ENCODE data around the gene TRIM17. TPM values are rescaled to one million over a fixed set of nuclear protein-coding genes. Genes with fewer than 3 reads are reported as not detected.

The TRIM17 gene
- total RNA-seq, 1 experiment from 2014 or later, result 0.54 TPM

DNA sequence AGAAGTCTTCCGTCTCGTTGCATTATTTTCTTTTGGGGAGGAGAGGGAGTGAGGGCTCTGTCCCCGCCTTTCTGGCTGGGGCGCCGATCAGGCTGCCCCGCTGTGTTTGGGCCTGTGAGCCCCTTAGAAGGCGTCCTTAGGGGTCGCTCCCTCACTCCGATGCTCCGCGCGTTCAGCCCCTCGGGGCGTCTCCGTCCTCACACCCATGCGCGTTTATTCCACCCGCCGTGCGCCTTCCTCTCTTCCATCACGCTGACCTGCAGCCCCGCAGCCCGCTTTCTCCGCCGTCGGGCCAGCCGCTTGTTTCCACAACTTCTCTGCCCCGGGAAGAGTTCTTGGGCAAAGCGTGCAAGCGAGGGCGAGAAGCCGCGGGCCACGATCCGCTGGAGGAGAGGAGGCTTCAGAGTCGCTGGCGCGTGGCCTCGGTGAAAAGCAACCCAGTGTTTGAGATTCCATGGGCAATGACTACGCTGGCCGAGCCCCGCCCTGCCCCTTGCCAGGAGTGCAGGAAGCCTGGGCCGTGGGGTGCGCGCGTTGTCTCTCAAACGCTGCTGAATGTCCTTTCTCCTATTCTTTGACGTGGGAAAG is 37.7 kb downstream of the TRIM17 start:
- H3K36me3 ChIP-seq (ENCODE audit: insufficient read depth, low read length, poor library complexity, severe bottlenecking), result no peaks in the 10 kb centered on the region
- ChIA-PET POLR2A (ENCODE audit: low non-redundant PET) (no interaction called here), CTCF (interaction anchor here (0.5 kb wide), 1 partner anchor 28 kb away, joined by 7 read pairs; the partner anchor contains the start of gene TRIM11)
- TF ChIP-seq EZH2 (IDR thresholded peaks at IDR 0.05; ENCODE audit: borderline replicate concordance, low read depth, low read length, poor library complexity, severe bottlenecking), result no peak
- TF ChIP-seq, protein P1, sequence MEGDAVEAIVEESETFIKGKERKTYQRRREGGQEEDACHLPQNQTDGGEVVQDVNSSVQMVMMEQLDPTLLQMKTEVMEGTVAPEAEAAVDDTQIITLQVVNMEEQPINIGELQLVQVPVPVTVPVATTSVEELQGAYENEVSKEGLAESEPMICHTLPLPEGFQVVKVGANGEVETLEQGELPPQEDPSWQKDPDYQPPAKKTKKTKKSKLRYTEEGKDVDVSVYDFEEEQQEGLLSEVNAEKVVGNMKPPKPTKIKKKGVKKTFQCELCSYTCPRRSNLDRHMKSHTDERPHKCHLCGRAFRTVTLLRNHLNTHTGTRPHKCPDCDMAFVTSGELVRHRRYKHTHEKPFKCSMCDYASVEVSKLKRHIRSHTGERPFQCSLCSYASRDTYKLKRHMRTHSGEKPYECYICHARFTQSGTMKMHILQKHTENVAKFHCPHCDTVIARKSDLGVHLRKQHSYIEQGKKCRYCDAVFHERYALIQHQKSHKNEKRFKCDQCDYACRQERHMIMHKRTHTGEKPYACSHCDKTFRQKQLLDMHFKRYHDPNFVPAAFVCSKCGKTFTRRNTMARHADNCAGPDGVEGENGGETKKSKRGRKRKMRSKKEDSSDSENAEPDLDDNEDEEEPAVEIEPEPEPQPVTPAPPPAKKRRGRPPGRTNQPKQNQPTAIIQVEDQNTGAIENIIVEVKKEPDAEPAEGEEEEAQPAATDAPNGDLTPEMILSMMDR (conservative IDR thresholded peaks at IDR 0.05; ENCODE audit: low read depth, low read length), result no peak
- peak overlapping the region; percentile 71 for H3K27ac ChIP-seq (ENCODE audit: low read depth, low read length, poor library complexity, severe bottlenecking)
- no peaks in the 10 kb centered on the region for H3K27me3 ChIP-seq (replicated peaks; ENCODE audit: insufficient read depth, low read depth, low read length, poor library complexity)
- intact Hi-C loops (cut with micrococcal nuclease; ENCODE audit: unreplicated experiment), result loop anchor here (5.0 kb wide), 1 partner anchor 123 kb away; no protein-coding TSS in a partner anchor
- H3K9me3 ChIP-seq (ENCODE audit: low read depth, low read length, poor library complexity, severe bottlenecking), result no peaks in the 10 kb centered on the region
- DNase-seq (ENCODE audit: low spot score), result peak; percentile 20
- H3K4me1 ChIP-seq (ENCODE audit: insufficient read depth, low read length, poor library complexity, severe bottlenecking), result peaks cover 5% of the 10 kb centered on the region
- H3K4me3 ChIP-seq (ENCODE audit: low read depth, low read length, poor library complexity, severe bottlenecking), result peak overlapping the region; percentile 75
- no TSS peak for BruUV-seq (replicated peaks)

DNA sequence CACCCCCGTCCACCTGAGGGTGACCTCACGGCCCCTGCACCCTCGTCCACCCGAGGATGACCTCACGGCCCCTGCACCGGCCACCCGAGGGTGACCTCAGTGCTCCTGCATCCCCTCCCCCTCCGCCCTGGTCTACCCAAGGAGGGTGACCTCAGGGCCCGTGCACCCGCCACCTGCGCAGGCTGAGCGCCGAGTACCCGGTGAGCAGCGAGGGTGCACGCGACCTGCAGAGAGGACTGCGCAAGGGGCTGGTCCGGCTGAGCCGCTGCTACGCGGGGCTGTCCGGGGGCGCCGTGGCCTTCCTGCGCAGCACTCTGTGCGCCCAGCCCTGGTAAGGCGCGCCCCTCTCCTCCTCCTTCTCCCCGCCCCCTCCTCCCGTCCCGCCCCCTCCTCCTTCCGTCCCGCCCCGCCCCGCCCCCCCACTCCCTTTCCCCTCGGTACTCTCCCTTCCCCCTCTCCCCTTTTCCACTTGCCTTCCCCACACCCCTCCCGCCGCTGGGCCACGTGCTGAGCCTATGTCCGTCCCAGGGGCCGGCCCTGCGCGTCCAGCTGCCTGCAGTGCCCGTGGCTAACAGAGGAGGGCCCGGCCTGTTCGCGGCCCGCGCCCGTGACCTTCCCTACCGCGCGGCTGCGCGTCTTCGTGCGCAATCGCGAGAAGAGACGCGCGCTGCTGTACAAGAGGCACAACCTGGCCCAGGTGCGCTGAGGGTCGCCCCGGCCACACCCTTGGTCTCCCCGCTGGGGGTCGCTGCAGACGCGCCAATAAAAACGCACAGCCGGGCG is 38.4 kb downstream of the TRIM17 start:
- TF ChIP-seq, protein P1 (conservative IDR thresholded peaks at IDR 0.05; ENCODE audit: low read depth, low read length), result peak; percentile 80
- no peak for TF ChIP-seq EZH2 (IDR thresholded peaks at IDR 0.05; ENCODE audit: borderline replicate concordance, low read depth, low read length, poor library complexity, severe bottlenecking)
- ChIA-PET POLR2A (ENCODE audit: low non-redundant PET) (no interaction called here), CTCF (no interaction called here)
- BruUV-seq (replicated peaks), result no TSS peak
- H3K4me1 ChIP-seq (ENCODE audit: insufficient read depth, low read length, poor library complexity, severe bottlenecking), result peaks cover 5% of the 10 kb centered on the region
- peak overlapping the region; percentile 71 for H3K27ac ChIP-seq (ENCODE audit: low read depth, low read length, poor library complexity, severe bottlenecking)
- peak; percentile 74 for DNase-seq (ENCODE audit: low spot score)
- H3K27me3 ChIP-seq (replicated peaks; ENCODE audit: insufficient read depth, low read depth, low read length, poor library complexity), result no peaks in the 10 kb centered on the region
- intact Hi-C loops (cut with micrococcal nuclease; ENCODE audit: unreplicated experiment), result loop anchor here (5.0 kb wide), 1 partner anchor 124 kb away; no protein-coding TSS in a partner anchor
- no peaks in the 10 kb centered on the region for H3K9me3 ChIP-seq (ENCODE audit: low read depth, low read length, poor library complexity, severe bottlenecking)
- H3K4me3 ChIP-seq (ENCODE audit: low read depth, low read length, poor library complexity, severe bottlenecking), result peak overlapping the region; percentile 75
- H3K36me3 ChIP-seq (ENCODE audit: insufficient read depth, low read length, poor library complexity, severe bottlenecking), result no peaks in the 10 kb centered on the region

DNA sequence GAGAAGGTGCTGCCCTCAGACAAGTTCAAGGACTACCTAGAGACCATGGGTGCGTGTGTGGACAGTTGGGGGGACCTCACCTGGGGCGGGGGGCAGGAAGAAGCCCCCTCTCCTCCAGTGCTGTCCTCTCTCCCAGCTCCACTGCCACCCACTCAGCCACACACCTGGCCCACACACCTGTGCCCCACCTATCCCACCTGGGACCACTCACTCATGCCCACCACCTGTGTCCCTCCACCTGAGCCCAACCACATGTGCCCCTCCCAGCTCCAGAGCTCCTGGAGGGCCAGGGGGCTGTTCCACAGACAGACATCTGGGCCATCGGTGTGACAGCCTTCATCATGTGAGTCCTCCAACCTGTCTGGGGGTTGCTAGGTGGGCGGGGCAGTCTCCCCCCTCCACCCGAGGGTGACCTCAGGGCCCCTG is 39.0 kb downstream of the TRIM17 start:
- H3K4me1 ChIP-seq (ENCODE audit: insufficient read depth, low read length, poor library complexity, severe bottlenecking), result peaks cover 5% of the 10 kb centered on the region
- no TSS peak for BruUV-seq (replicated peaks)
- no peaks in the 10 kb centered on the region for H3K36me3 ChIP-seq (ENCODE audit: insufficient read depth, low read length, poor library complexity, severe bottlenecking)
- no peak overlapping the region for H3K27ac ChIP-seq (ENCODE audit: low read depth, low read length, poor library complexity, severe bottlenecking)
- POLR2A ChIA-PET (ENCODE audit: low non-redundant PET), result no interaction called here
- no peaks in the 10 kb centered on the region for H3K9me3 ChIP-seq (ENCODE audit: low read depth, low read length, poor library complexity, severe bottlenecking)
- no peaks in the 10 kb centered on the region for H3K27me3 ChIP-seq (replicated peaks; ENCODE audit: insufficient read depth, low read depth, low read length, poor library complexity)
- CTCF ChIA-PET, result no interaction called here
- no peak for TF ChIP-seq EZH2 (IDR thresholded peaks at IDR 0.05; ENCODE audit: borderline replicate concordance, low read depth, low read length, poor library complexity, severe bottlenecking)
- TF ChIP-seq, protein P1 (conservative IDR thresholded peaks at IDR 0.05; ENCODE audit: low read depth, low read length), result no peak
- intact Hi-C loops (cut with micrococcal nuclease; ENCODE audit: unreplicated experiment), result loop anchor here (5.0 kb wide), 1 partner anchor 125 kb away; no protein-coding TSS in a partner anchor
- no peak for DNase-seq (ENCODE audit: low spot score)
- H3K4me3 ChIP-seq (ENCODE audit: low read depth, low read length, poor library complexity, severe bottlenecking), result peak overlapping the region; percentile 75
